Measurements from ENCODE around the gene SLC4A7.

- TF ChIP-seq CTCF (conservative IDR thresholded peaks at IDR 0.05 in 1 of 2, IDR thresholded peaks at IDR 0.05 in 1 of 2; ENCODE audit: low read depth in 1 of 2, low read length in 2 of 2) (no peak), EZH2 (IDR thresholded peaks at IDR 0.05; ENCODE audit: low read length, missing control alignments) (no peak)
These were observed 27.6 kb downstream of the SLC4A7 start for GRCh38 chr3:27456554-27456953.
